SU-DHL-6 (cell line): ENCODE results near the gene ASTN2.

Experiments used
- H2AFZ ChIP-seq: fragments of 200-600 bp; sonication (generic); 2 replicates; pipeline ENCODE4 v1.6.1; 2014; ENCODE audit warnings: low read depth, mild to moderate bottlenecking, moderate library complexity, mixed read lengths, antibody characterized with exemption, low read length; ENCODE audit not compliant: severe bottlenecking
- H3F3A ChIP-seq: fragments of 200-600 bp; shearing (Covaris generic); 2 replicates; pipeline ENCODE4 v1.6.0; 2016; ENCODE audit warnings: antibody characterized with exemption, mild to moderate bottlenecking; ENCODE audit not compliant: insufficient read depth
- H3K27ac ChIP-seq: fragments of 200-600 bp; sonication (generic); 2 replicates; pipeline ENCODE4 v1.5.1; 2016; ENCODE audit warnings: low read depth, mild to moderate bottlenecking, low read length, moderate library complexity, mixed read lengths
- H3K27me3 ChIP-seq: fragments of 200-600 bp; sonication (generic), shearing (Covaris generic); 2 replicates; pipeline ENCODE4 v1.6.0; 2014; ENCODE audit warnings: mild to moderate bottlenecking, low read length
- H3K36me3 ChIP-seq: fragments of 200-600 bp; sonication (generic); 2 replicates; pipeline ENCODE4 v1.6.1; 2014; ENCODE audit warnings: mild to moderate bottlenecking, low read length, mixed read lengths
- H3K4me2 ChIP-seq: fragments of 300-600, 200-600 bp; shearing (Covaris generic), sonication (generic); 2 replicates; pipeline ENCODE4 v1.6.0; 2014; ENCODE audit warnings: low read length, low read depth, mild to moderate bottlenecking; ENCODE audit not compliant: poor library complexity, severe bottlenecking
- H3K4me3 ChIP-seq: fragments of 200-600 bp; sonication (generic); 2 replicates; pipeline ENCODE4 v1.5.1; 2014; ENCODE audit warnings: antibody characterized with exemption, low read length, mild to moderate bottlenecking, mixed read lengths; ENCODE audit not compliant: insufficient read depth, poor library complexity, severe bottlenecking
- H3K79me2 ChIP-seq: fragments of 200-600 bp; sonication (generic); 2 replicates; pipeline ENCODE4 v1.6.1; 2014; ENCODE audit warnings: mild to moderate bottlenecking, low read length, moderate library complexity; ENCODE audit not compliant: insufficient read depth
- H3K9ac ChIP-seq: fragments of 200-600 bp; sonication (generic); 2 replicates; pipeline ENCODE4 v1.7.0; 2014; ENCODE audit warnings: mild to moderate bottlenecking, low read length
- H3K9me2 ChIP-seq: fragments of 200-600 bp; sonication (generic); replicated peaks from 2 replicates; pipeline ENCODE4 v1.6.1; 2014; ENCODE audit warnings: low read length; ENCODE audit not compliant: insufficient read depth
- H3K9me3 ChIP-seq: fragments of 200-600 bp; sonication (generic); 2 replicates; pipeline ENCODE4 v1.6.1; 2014; ENCODE audit warnings: low read length, mixed read lengths; ENCODE audit not compliant: insufficient read depth
- H4K20me1 ChIP-seq: fragments of 200-600 bp; sonication (generic); 2 replicates; pipeline ENCODE4 v1.6.1; 2014; ENCODE audit warnings: low read depth, mild to moderate bottlenecking, antibody characterized with exemption, low read length, moderate library complexity, mixed read lengths
- EZH2phosphoT487 ChIP-seq: fragments of 200-600 bp; sonication (generic), shearing (Covaris generic); conservative IDR thresholded peaks from 2 replicates; pipeline ENCODE4 v1.6.1; 2018; ENCODE audit warnings: mild to moderate bottlenecking, antibody characterized with exemption, low read length, moderate library complexity, mixed read lengths
- TF ChIP-seq, protein P1 (sequence below): fragments of 200-600 bp; sonication (generic); IDR thresholded peaks from one replicate; pipeline ENCODE4 v1.5.1; 2017; ENCODE audit warnings: antibody characterized with exemption, mild to moderate bottlenecking, low read length, moderate library complexity; ENCODE audit not compliant: insufficient read depth, poor library complexity, severe bottlenecking

ASTN2 gene

DNA sequence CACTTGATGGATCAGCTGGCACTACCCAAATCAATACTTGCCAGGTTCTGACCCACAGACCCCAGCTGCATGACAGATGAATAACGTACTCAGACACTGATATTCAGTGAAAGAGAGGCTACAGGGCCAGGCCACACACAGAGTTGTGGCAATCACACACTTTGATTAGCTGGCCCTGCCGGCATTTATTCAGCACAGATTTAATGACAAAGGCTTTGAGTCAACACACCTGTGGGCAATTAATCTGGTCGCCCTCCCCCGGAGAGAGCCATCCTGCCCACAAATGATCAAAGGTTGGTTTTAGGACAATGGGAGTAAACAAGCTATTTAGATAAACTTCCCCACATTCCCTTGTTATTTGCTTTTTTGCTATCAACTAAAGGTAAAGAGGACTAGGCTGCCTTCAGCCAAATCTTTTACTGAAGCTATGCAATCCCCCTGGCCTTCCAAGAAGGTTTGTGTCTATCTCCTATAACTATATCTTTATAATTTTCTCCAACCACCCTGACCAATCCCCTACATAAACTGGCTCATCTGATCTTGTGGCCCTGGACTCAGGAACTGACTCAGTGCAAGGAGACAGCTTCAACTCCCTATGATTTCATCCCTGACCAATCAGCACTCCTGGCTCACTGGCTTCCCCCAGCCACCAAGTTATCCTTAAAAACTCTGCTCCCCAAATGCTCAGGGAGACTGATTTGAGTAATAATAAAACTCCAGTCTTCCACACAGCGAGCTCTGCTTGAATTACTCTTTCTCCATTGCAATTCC lies 740.5 kb downstream of the ASTN2 start:
- Histone ChIP-seq H4K20me1 (no peaks in the 10 kb centered on the region), H3K79me2 (no peaks in the 10 kb centered on the region), H3K27ac (no peak overlapping the region), H2AFZ (no peak overlapping the region), H3F3A (no peaks in the 10 kb centered on the region), H3K36me3 (no peaks in the 10 kb centered on the region), H3K9ac (no peak overlapping the region), H3K27me3 (no peaks in the 10 kb centered on the region), H3K4me2 (no peak overlapping the region), H3K4me3 (no peak overlapping the region), H3K9me2 (no peaks in the 10 kb centered on the region), H3K9me3 (peaks cover 18% of the 10 kb centered on the region; the same call in 1 of the 2 replicates)
- TF ChIP-seq EZH2phosphoT487: no peak
- TF ChIP-seq, protein P1, sequence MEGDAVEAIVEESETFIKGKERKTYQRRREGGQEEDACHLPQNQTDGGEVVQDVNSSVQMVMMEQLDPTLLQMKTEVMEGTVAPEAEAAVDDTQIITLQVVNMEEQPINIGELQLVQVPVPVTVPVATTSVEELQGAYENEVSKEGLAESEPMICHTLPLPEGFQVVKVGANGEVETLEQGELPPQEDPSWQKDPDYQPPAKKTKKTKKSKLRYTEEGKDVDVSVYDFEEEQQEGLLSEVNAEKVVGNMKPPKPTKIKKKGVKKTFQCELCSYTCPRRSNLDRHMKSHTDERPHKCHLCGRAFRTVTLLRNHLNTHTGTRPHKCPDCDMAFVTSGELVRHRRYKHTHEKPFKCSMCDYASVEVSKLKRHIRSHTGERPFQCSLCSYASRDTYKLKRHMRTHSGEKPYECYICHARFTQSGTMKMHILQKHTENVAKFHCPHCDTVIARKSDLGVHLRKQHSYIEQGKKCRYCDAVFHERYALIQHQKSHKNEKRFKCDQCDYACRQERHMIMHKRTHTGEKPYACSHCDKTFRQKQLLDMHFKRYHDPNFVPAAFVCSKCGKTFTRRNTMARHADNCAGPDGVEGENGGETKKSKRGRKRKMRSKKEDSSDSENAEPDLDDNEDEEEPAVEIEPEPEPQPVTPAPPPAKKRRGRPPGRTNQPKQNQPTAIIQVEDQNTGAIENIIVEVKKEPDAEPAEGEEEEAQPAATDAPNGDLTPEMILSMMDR: no peak

- H3K27me3 ChIP-seq: no peaks in the 10 kb centered on the region
- H3K9me3 ChIP-seq: peaks cover 18% of the 10 kb centered on the region; the same call in 1 of the 2 replicates
- H3K79me2 ChIP-seq: no peaks in the 10 kb centered on the region
- no peak overlapping the region for H2AFZ ChIP-seq
- no peak overlapping the region for H3K27ac ChIP-seq
- no peaks in the 10 kb centered on the region for H3K36me3 ChIP-seq
- H3K4me2 ChIP-seq: no peak overlapping the region
- H3K9ac ChIP-seq: no peak overlapping the region
- no peaks in the 10 kb centered on the region for H4K20me1 ChIP-seq
- TF ChIP-seq, protein P1: no peak
- TF ChIP-seq EZH2phosphoT487: no peak
- no peaks in the 10 kb centered on the region for H3K9me2 ChIP-seq
- no peak overlapping the region for H3K4me3 ChIP-seq
- no peaks in the 10 kb centered on the region for H3F3A ChIP-seq
Observed at GRCh38 chr9:116673375-116673774, 741.5 kb downstream of the ASTN2 start.

DNA sequence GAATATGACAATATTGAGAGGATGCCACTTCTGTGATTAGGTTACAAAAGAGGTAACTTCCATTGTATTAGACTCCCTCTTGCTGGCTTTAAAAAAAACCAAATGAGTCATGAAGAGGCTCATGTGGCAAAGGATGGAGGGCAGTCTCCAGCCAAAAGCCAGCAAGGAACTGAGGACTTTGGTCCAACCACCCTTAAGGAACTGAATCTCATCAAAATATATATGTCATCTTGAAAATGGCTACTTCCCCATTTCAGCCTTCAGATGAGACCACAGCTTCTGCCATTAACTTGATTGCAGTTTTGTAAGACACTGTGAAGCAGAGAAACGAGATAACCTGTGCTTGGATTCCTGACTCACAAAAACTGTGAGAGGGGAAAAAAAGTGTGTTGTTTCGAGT lies 743.3 kb downstream of the ASTN2 start:
- no peaks in the 10 kb centered on the region for H3K9me2 ChIP-seq
- TF ChIP-seq, protein P1: no peak
- no peak for TF ChIP-seq EZH2phosphoT487
- no peak overlapping the region for H3K27ac ChIP-seq
- no peak overlapping the region for H3K4me2 ChIP-seq
- no peak overlapping the region for H3K4me3 ChIP-seq
- no peaks in the 10 kb centered on the region for H4K20me1 ChIP-seq
- H3K27me3 ChIP-seq: no peaks in the 10 kb centered on the region
- H3K36me3 ChIP-seq: no peaks in the 10 kb centered on the region
- H3K9me3 ChIP-seq: peaks cover 18% of the 10 kb centered on the region; the same call in 1 of the 2 replicates
- H2AFZ ChIP-seq: no peak overlapping the region
- H3F3A ChIP-seq: no peaks in the 10 kb centered on the region
- no peaks in the 10 kb centered on the region for H3K79me2 ChIP-seq
- no peak overlapping the region for H3K9ac ChIP-seq
